OCI-LY3 (cell line): ENCODE data around the gene RGS6.

ENCODE experiments used
- CTCF ChIP-seq: fragments of 200-600, 300-600 bp; sonication (generic); IDR thresholded peaks from 2 replicates; pipeline ENCODE4 v1.5.1; 2014; ENCODE audit warnings: antibody characterized with exemption, low read length, low read depth
- EZH2phosphoT487 ChIP-seq: fragments of 200-600 bp; shearing (Covaris generic); IDR thresholded peaks from 2 replicates; pipeline ENCODE4 v1.6.1; 2018; ENCODE audit warnings: antibody characterized with exemption, mixed run types, low read depth

GRCh38 chr14:72318648-72319047, 386.4 kb downstream of the RGS6 start:
- TF ChIP-seq CTCF, result no peak
- no peak for TF ChIP-seq EZH2phosphoT487
